Panc1 (cell line): Measurements from ENCODE around the gene DLL1.

Experiments used
- CTCF ChIP-seq: fragments of 450-650 bp; IDR thresholded peaks from 2 replicates; pipeline ENCODE4 v1.5.1; 2017; ENCODE audit warnings: mild to moderate bottlenecking
- POLR2AphosphoS5 ChIP-seq: IDR thresholded peaks from 2 replicates; pipeline ENCODE4 v1.6.1; 2012; ENCODE audit warnings: mild to moderate bottlenecking, low read depth, low read length, moderate library complexity
- REST ChIP-seq, 2 experiments: IDR thresholded peaks; 2 replicates each; pipeline ENCODE4 v1.6.1; 2011 to 2012; ENCODE audit warnings: low read depth in 2 of 2, control low read depth in 1 of 2, low read length in 1 of 2, mild to moderate bottlenecking in 1 of 2, moderate library complexity in 1 of 2; ENCODE audit not compliant: insufficient read depth in 1 of 2
- SIN3A ChIP-seq: IDR thresholded peaks from 2 replicates; pipeline ENCODE4 v1.6.1; 2012; ENCODE audit warnings: low read depth, mild to moderate bottlenecking, low read length, moderate library complexity, borderline replicate concordance; ENCODE audit not compliant: insufficient read depth
- TCF7L2 ChIP-seq: IDR thresholded peaks from 2 replicates; pipeline ENCODE4 v1.6.1; 2011; ENCODE audit warnings: mild to moderate bottlenecking, low read depth, low read length, inconsistent platforms

GRCh38 chr6:170274713-170275560 is 15.9 kb downstream of the DLL1 start:
- TF ChIP-seq CTCF, result no peak
- TF ChIP-seq POLR2AphosphoS5, result no peak
- TF ChIP-seq REST (IDR thresholded peaks at IDR 0.05; ENCODE audit: insufficient read depth in 1 of 2, low read depth in 2 of 2, low read length in 1 of 2), result no peak
- no peak for TF ChIP-seq SIN3A
- TF ChIP-seq TCF7L2, result no peak
